GM21717 (cell line): ENCODE measurements around the gene COL4A1.

Experiments
- ATAC-seq: cut with Tn5 transposase; IDR thresholded peaks from one replicate; pipeline ENCODE4 v1.9.1; 2021; ENCODE audit warnings: mild to moderate bottlenecking, moderate library complexity; ENCODE audit not compliant: unreplicated experiment

COL4A1 gene

GRCh38 chr13:110239280-110240125 is 67.5 kb downstream of the COL4A1 start:
- ATAC-seq = no peak

GRCh38 chr13:110238818-110239195 is 68.2 kb downstream of the COL4A1 start:
- ATAC-seq = no peak

- ATAC-seq = no peak
Observed at GRCh38 chr13:110237875-110238817, 68.8 kb downstream of the COL4A1 start.

- ATAC-seq = no peak
Observed at GRCh38 chr13:110236831-110237261, 70.1 kb downstream of the COL4A1 start.

GRCh38 chr13:110236431-110236830 is 70.5 kb downstream of the COL4A1 start:
- ATAC-seq = no peak

- ATAC-seq = no peak
Observed at GRCh38 chr13:110234532-110234931, 72.4 kb downstream of the COL4A1 start.

GRCh38 chr13:110233951-110234280 is 73.0 kb downstream of the COL4A1 start:
- no peak for ATAC-seq

- ATAC-seq = no peak
Observed at GRCh38 chr13:110233181-110233950, 73.6 kb downstream of the COL4A1 start.

- no peak for ATAC-seq
Observed at GRCh38 chr13:110232756-110233155, 74.2 kb downstream of the COL4A1 start.

GRCh38 chr13:110232142-110232541 is 74.8 kb downstream of the COL4A1 start:
- ATAC-seq = no peak

- no peak for ATAC-seq
Observed at GRCh38 chr13:110231348-110232047, 75.5 kb downstream of the COL4A1 start.

- ATAC-seq = no peak
Observed at GRCh38 chr13:110230661-110231347, 76.2 kb downstream of the COL4A1 start.

- ATAC-seq = no peak
Observed at GRCh38 chr13:110229905-110230563, 76.9 kb downstream of the COL4A1 start.

- ATAC-seq = no peak
Observed at GRCh38 chr13:110228936-110229904, 77.7 kb downstream of the COL4A1 start.

- no peak for ATAC-seq
Observed at GRCh38 chr13:110227864-110228643, 78.9 kb downstream of the COL4A1 start.

- ATAC-seq = no peak
Observed at GRCh38 chr13:110227416-110227815, 79.5 kb downstream of the COL4A1 start.
